GM18505 (cell line): Measurements from ENCODE around the gene SYN1.

Experiments
- ATAC-seq: cut with Tn5 transposase; IDR thresholded peaks from one replicate; pipeline ENCODE4 v1.9.1; 2021; ENCODE audit not compliant: unreplicated experiment
- POLR2A ChIP-seq: IDR thresholded peaks from 4 replicates; pipeline ENCODE4 v1.6.1; 2011; ENCODE audit warnings: borderline replicate concordance; ENCODE audit not compliant: insufficient read depth, insufficient read length; ENCODE audit errors: extremely low read depth

Gene SYN1

GRCh38 chrX:47648376-47648775 lies 28.7 kb upstream of the SYN1 start:
- no peak for TF ChIP-seq POLR2A
- no peak for ATAC-seq

- ATAC-seq: no peak
- no peak for TF ChIP-seq POLR2A
These were observed 27.0 kb upstream of the SYN1 start for GRCh38 chrX:47646636-47647035.

DNA sequence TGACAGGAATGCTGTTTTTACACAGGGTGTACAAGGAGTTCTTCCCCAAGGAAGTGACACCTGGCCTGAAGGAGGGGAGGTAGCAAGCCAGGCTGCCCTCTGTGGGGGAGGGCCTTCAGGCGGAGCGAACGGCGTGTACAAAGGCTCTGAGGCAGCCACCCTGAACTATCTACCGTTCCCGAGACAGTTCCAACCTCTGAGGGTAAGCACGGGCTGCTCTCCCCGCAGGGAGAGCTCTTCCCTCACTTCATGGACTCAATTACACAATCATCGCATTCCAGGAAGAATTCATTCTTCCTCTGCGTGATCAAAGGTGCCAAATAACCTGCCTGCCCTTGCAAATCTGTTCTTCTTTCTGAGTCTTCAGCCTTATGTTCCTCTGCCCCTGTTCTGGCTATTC lies 25.9 kb upstream of the SYN1 start:
- ATAC-seq: no peak
- no peak for TF ChIP-seq POLR2A

GRCh38 chrX:47644557-47645091 lies 25.0 kb upstream of the SYN1 start:
- ATAC-seq: no peak
- no peak for TF ChIP-seq POLR2A

- TF ChIP-seq POLR2A: no peak
These were observed 24.3 kb upstream of the SYN1 start for GRCh38 chrX:47643926-47644325.

DNA sequence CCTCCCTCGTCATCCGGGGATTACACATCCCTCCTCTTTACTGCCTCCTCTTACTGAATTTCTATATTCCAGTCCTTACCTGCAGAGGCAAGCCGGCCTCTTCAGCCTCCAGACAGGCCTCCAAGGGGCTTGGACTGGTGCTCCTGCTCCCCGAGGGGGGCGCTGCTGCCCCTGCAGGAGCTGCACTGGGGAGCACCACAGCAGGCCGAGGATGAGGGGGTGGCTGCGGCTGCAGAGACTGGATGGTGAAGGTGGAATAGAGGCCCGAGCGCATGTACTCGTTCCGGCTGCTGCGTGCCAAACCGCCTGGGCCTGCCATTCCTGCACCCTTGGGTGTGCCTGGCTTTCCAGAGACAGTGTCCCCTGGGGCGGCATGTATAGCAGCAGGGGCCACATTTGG lies 19.2 kb upstream of the SYN1 start:
- no peak for TF ChIP-seq POLR2A
- no peak for ATAC-seq

More at GRCh38 chrX:47643926-47644325, 24.3 kb upstream of the SYN1 start:
- ATAC-seq: no peak

- no peak for TF ChIP-seq POLR2A
- ATAC-seq: peak; percentile 76
These were observed 18.0 kb upstream of the SYN1 start for GRCh38 chrX:47637546-47638195.

DNA sequence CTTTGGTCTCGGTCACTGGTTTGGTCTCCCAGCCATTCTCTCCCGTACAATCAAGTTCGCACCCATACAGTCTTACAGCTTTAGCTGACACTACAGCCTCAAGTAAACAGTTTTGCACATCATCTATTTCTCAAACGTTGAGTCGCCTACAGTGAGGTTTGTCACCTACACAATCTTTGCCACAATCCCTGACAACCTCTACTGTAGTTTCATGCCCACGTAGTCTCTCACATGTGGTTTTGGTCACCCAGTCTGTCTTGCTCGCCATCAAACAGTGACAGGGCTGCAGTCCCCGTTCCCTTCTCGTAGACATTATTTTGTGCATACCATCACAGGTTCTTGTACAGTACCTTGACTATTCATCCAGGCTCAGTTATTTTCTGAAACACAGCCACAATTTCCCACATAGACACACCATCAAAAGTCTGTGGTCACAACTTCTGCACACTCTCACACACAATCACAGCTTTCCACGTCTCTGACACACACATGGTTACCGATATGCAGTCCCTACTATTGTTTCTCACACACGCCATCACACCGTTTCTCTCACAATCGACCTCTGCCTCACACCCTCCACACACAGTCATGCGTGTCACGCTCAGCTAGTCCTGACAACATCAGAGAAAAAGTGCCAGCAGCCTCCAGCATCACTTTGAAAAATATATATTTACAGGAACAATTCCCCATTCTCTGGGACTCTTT lies 15.4 kb upstream of the SYN1 start:
- no peak for ATAC-seq
- TF ChIP-seq POLR2A: no peak

DNA sequence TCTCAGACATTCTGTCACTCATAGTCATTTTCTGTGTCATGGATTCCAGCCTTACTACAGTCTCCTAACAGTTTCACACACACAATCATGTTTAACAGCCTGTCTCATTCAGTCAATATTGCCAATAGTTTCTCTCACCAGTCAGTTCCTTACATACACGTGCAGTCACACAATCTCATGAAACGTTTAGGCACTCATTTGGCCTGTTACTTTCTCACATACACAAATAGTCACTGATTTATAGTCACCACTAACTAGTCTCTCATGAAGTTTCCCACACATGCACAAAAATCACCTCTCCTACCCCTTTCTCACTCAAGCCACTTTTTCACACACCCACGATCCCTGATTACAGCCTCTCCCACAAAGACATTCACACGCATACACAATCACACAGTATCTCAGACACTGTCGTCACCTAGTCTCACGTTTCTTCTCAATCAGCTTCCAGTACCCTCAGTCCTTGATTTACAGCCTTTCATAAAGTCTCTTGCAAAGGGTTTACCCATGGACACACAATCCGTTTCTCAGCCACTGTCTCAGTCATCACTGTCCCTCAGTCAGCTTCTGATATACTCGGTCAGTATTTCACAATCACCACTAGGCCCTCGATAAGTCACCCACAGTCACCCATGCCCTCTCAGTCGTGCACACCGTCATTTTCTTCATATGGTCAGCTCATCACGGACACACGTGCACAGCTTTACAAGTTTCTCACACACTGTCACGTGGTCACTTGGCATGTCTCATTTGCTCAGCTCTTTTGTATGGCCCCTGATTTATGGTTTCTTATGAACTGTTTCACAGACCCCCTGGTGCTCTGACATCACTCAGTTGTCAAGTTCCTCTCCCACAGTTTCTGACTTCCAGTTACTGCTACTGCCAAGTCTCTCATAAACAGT lies 14.3 kb upstream of the SYN1 start:
- no peak for TF ChIP-seq POLR2A
- ATAC-seq: no peak

DNA sequence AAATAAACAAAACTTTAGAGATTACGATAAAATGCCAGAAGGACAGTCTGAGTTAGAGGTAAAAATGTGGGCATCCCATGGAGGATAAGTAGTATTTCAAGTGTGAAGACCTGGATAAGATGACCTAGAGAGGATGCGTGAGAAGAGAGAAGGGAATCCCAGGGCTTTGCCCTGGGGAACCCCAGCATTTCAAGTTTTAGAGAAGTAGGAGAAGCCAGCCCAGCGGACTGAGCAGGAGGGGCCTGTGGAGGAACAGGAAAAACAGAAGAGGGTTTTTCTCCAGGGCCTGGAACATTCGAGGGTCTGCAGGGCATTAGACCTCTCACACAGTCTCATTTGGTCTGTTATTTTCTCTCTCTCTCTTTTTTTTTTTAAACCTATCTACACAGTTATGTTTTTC lies 13.0 kb upstream of the SYN1 start:
- no peak for TF ChIP-seq POLR2A
- no peak for ATAC-seq

DNA sequence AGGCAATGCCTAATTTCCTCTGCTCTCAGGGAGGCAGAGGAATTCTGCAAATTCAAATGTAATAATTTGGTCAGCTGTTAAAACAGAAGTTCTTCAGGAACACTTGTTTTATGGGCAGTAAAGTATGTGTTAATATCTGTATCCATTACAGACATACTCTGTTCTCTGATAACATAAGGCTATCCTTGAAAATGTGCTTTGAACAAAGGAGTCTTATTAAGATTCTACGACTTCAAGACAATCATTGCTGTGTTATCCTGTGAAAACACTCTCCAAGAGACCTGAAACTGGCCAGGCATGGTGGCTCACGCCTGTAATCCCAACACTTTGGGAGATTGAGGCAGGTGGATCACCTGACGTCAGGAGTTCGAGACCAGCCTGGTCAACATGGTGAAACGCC lies 12.0 kb upstream of the SYN1 start:
- ATAC-seq: no peak
- no peak for TF ChIP-seq POLR2A

- TF ChIP-seq POLR2A: no peak
- ATAC-seq: no peak
These were observed 10.0 kb upstream of the SYN1 start, which contains the start of gene CFP for GRCh38 chrX:47629419-47630200. CFP (minus strand) TSS chrX:47629930; CDS start chrX:47629844, 86 bp downstream.
